Mammary epithelial cell (primary cell): Measurements from ENCODE around the gene SMARCB1.

ENCODE experiments used
- CTCF ChIP-seq, 2 donors: IDR thresholded peaks in 1 of 2; conservative IDR thresholded peaks in 1 of 2; 2 replicates each; pipeline ENCODE4 v1.5.1; 2011 to 2012; ENCODE audit warnings: inconsistent platforms in 2 of 2, low read length in 2 of 2, mild to moderate bottlenecking in 2 of 2, control low read depth in 1 of 2, low read depth in 1 of 2; ENCODE audit not compliant: insufficient read depth in 1 of 2; ENCODE audit errors: extremely low read depth in 1 of 2
- EZH2 ChIP-seq: IDR thresholded peaks from 2 replicates; pipeline ENCODE4 v1.6.1; 2012; ENCODE audit warnings: low read length, inconsistent platforms, borderline replicate concordance

- TF ChIP-seq CTCF (conservative IDR thresholded peaks at IDR 0.05 in 1 of 2, IDR thresholded peaks at IDR 0.05 in 1 of 2; ENCODE audit: extremely low read depth in 1 of 2, insufficient read depth in 1 of 2, low read depth in 1 of 2, low read length in 2 of 2) (no peak), EZH2 (no peak)
Measured at GRCh38 chr22:23845265-23846080, 58.7 kb downstream of the SMARCB1 start.
